Sigmoid colon (tissue), 7 donors: ENCODE results near the gene UBTD2. TPM values are rescaled to one million over a fixed set of nuclear protein-coding genes. Genes with fewer than 3 reads are reported as not detected.

Experiments
- DNase-seq: peaks from one replicate; pipeline ENCODE4 v3.0.0-alpha.2; 2019
- H3K27ac ChIP-seq, 4 donors: fragments of 200-600 bp; sonication (generic); one replicate each; pipeline ENCODE4 v1.5.1; 2016 to 2019; ENCODE audit warnings: mild to moderate bottlenecking in 1 of 4
- H3K27me3 ChIP-seq, 3 donors: fragments of 200-600 bp; sonication (generic); one replicate each; pipeline ENCODE4 v1.5.1; 2019; ENCODE audit warnings: mild to moderate bottlenecking in 1 of 3
- H3K36me3 ChIP-seq, 4 donors: fragments of 200-600 bp; sonication (generic); one replicate each; pipeline ENCODE4 v1.5.1; 2016 to 2019
- H3K4me1 ChIP-seq, 4 donors: fragments of 200-600 bp; sonication (generic); one replicate each; pipeline ENCODE4 v1.5.1; 2017 to 2019
- H3K4me3 ChIP-seq, 4 donors: fragments of 200-600 bp; sonication (generic); one replicate each; pipeline ENCODE4 v1.5.1; 2017 to 2019; ENCODE audit warnings: mild to moderate bottlenecking in 2 of 4, moderate library complexity in 1 of 4
- H3K9me3 ChIP-seq, 4 donors: fragments of 200-600 bp in 3 of 4; sonication (generic) in 3 of 4; one replicate each; pipeline versions ENCODE4 v1.5.1 to v1.6.1; 2013 to 2019
- EP300 ChIP-seq, 4 donors: sonication (generic); formaldehyde crosslinking; IDR thresholded peaks; one replicate each; pipeline ENCODE4 v1.6.1; 2017; ENCODE audit warnings: antibody characterized with exemption in 4 of 4
- POLR2A ChIP-seq, 2 donors: fragments of 450-650 bp; IDR thresholded peaks; one replicate each; pipeline ENCODE4 v1.6.1; 2016; ENCODE audit warnings: antibody characterized with exemption in 2 of 2, mild to moderate bottlenecking in 2 of 2, moderate library complexity in 2 of 2
- POLR2AphosphoS5 ChIP-seq, 4 donors: sonication (generic); formaldehyde crosslinking; IDR thresholded peaks; one replicate each; pipeline ENCODE4 v1.6.1; 2017; ENCODE audit warnings: antibody characterized with exemption in 4 of 4
- WGBS, 2 donors: extraction: QIAGEN DNeasy Blood & Tissue Kit; methylation state at CpG; one replicate each; pipeline ENCODE4 v1.1.7; 2013; 5-methylcytosine and 5-hydroxymethylcytosine counted together
- intact Hi-C: fragments of 100-400 bp; cut with DNase I; formaldehyde crosslinking; loops from one replicate; pipeline ENCODE4 v1.15.1; 2023
- polyA plus RNA-seq, 3 donors: library from polyadenylated mRNA; stranded (reverse); fragments of 200-250 nt; gene quantifications; one replicate each; pipeline ENCODE4 v1.2.3, GENCODE V29; 2013
- total RNA-seq, 4 donors: library from RNA; depleted of rRNA; stranded (reverse); fragments of >200 nt; gene quantifications; one replicate each; pipeline ENCODE4 v1.1.0, GENCODE V29; 2016
- TF ChIP-seq, protein P1 (sequence below), 4 experiments: fragments of 450-650 bp in 3 of 4; fragments of 200-600 bp in 1 of 4; IDR thresholded peaks; one replicate each; pipeline ENCODE4 v1.5.1; 2016 to 2019; ENCODE audit warnings: antibody characterized with exemption in 4 of 4, mild to moderate bottlenecking in 3 of 4, moderate library complexity in 2 of 4
- donor health status: healthy with polysubstance abuse.
- donor health status: Bipolar disorder and iron deficiency.
- donor health status: healthy.

The UBTD2 gene
- total and polyA plus RNA-seq, 7 donors, result 12.1 to 22.1 (median 19.9) TPM

DNA sequence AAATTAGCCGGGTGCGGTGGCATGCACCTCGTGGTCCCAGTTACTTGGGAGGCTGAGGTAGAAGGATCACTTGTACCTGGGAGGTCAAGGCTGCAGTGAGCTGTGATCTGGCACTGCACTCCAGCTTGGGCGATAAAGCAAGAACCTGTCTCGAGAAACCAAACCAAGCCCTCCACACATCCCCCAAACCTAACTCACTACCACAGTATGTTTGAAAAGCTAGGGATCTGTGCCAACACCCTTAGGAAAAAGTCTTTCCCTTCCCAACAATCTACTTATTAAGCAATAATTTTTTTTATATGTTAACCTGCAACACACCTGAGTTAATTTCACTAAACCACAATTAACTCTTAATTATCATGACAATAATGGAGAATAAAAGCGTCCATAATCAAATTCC, 2.2 kb downstream of the UBTD2 start:
- peaks cover 0 to 30% (median 21%) of the 10 kb centered on the region in 4 donors for H3K4me1 ChIP-seq
- TF ChIP-seq EP300 (IDR thresholded peaks at IDR 0.05) (no peak), POLR2AphosphoS5 (IDR thresholded peaks at IDR 0.05) (no peak), POLR2A (IDR thresholded peaks at IDR 0.05) (no peak)
- TF ChIP-seq, protein P1, sequence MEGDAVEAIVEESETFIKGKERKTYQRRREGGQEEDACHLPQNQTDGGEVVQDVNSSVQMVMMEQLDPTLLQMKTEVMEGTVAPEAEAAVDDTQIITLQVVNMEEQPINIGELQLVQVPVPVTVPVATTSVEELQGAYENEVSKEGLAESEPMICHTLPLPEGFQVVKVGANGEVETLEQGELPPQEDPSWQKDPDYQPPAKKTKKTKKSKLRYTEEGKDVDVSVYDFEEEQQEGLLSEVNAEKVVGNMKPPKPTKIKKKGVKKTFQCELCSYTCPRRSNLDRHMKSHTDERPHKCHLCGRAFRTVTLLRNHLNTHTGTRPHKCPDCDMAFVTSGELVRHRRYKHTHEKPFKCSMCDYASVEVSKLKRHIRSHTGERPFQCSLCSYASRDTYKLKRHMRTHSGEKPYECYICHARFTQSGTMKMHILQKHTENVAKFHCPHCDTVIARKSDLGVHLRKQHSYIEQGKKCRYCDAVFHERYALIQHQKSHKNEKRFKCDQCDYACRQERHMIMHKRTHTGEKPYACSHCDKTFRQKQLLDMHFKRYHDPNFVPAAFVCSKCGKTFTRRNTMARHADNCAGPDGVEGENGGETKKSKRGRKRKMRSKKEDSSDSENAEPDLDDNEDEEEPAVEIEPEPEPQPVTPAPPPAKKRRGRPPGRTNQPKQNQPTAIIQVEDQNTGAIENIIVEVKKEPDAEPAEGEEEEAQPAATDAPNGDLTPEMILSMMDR (IDR thresholded peaks at IDR 0.05), result no peak
- intact Hi-C loops, result loop anchor here (5.0 to 10.0 kb wide), 3 partner anchors 171 to 897 kb away; partner anchors contain the start of genes FBXW11, NPM1 and SH3PXD2B
- H3K4me3 ChIP-seq, result no peak overlapping the region
- 86 to 87% methylated on average over 6 of the region's 6 CpGs for WGBS, 2 donors
- no peak for DNase-seq
- no peaks in the 10 kb centered on the region for H3K9me3 ChIP-seq
- peak overlapping the region in 1 of 4 donors; percentile 2 for H3K27ac ChIP-seq
- H3K36me3 ChIP-seq, result no peaks in the 10 kb centered on the region
- H3K27me3 ChIP-seq, result no peaks in the 10 kb centered on the region

DNA sequence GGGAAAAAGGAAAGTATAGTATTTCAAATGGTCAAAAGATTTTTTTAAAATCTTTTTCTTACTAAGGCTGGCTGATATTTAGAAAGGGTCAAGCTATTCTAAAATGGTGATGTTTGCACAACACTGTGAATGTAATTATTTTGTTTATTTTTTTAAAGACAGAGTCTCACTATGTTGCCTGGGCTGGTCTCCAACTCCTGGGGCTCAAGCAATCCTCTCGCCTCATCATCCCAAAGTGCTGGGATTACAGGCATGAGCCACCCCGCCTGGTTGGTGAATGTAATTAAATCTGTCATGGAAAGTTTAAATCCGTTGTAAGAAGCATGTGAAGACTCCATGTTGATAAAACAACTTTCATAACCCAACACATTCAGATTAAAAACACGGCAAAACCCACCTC, 2.6 kb downstream of the UBTD2 start:
- H3K4me1 ChIP-seq, result peaks cover 0 to 31% (median 23%) of the 10 kb centered on the region in 4 donors
- H3K27me3 ChIP-seq, result no peaks in the 10 kb centered on the region
- WGBS, 2 donors, result 73 to 76% methylated on average over 4 of the region's 4 CpGs
- no peak for DNase-seq
- H3K9me3 ChIP-seq, result no peaks in the 10 kb centered on the region
- no peaks in the 10 kb centered on the region for H3K36me3 ChIP-seq
- H3K4me3 ChIP-seq, result no peak overlapping the region
- no peak for TF ChIP-seq EP300 (IDR thresholded peaks at IDR 0.05)
- TF ChIP-seq, protein P1 (IDR thresholded peaks at IDR 0.05), result no peak
- TF ChIP-seq POLR2AphosphoS5 (IDR thresholded peaks at IDR 0.05), result no peak
- TF ChIP-seq POLR2A (IDR thresholded peaks at IDR 0.05), result no peak
- peak overlapping the region in 1 of 4 donors; percentile 2 for H3K27ac ChIP-seq
- intact Hi-C loops, result loop anchor here (5.0 to 10.0 kb wide), 3 partner anchors 171 to 896 kb away; partner anchors contain the start of genes FBXW11, NPM1 and SH3PXD2B

DNA sequence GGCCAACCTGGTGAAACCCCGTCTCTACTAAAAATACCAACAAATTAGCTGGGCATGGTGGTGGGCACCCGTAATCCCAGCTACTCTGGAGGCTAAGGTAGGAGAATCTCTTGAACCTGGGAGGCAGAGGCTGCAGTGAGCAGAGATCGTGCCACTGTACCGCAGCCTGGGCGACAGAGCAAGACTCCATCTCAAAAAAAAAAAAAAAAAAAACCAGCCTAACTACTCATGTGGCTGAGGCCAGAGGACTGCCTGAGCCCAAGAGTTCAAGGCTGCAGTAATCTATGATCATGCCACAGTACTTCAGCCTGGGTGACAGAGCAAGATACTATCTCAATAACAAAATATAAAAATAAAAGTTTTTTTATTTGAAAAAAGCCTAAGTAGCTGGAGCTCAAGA, 3.2 kb downstream of the UBTD2 start:
- intact Hi-C loops, result loop anchor here (5.0 to 10.0 kb wide), 3 partner anchors 172 to 896 kb away; partner anchors contain the start of genes FBXW11, NPM1 and SH3PXD2B
- DNase-seq, result no peak
- no peaks in the 10 kb centered on the region for H3K9me3 ChIP-seq
- H3K4me3 ChIP-seq, result no peak overlapping the region
- no peak for TF ChIP-seq POLR2AphosphoS5 (IDR thresholded peaks at IDR 0.05)
- TF ChIP-seq POLR2A (IDR thresholded peaks at IDR 0.05), result no peak
- TF ChIP-seq, protein P1 (IDR thresholded peaks at IDR 0.05), result no peak
- TF ChIP-seq EP300 (IDR thresholded peaks at IDR 0.05), result no peak
- no peaks in the 10 kb centered on the region for H3K36me3 ChIP-seq
- H3K27ac ChIP-seq, result no peak overlapping the region
- peaks cover 0 to 31% (median 23%) of the 10 kb centered on the region in 4 donors for H3K4me1 ChIP-seq
- WGBS, 2 donors, result 92 to 96% methylated on average over 5 of the region's 5 CpGs
- H3K27me3 ChIP-seq, result no peaks in the 10 kb centered on the region

DNA sequence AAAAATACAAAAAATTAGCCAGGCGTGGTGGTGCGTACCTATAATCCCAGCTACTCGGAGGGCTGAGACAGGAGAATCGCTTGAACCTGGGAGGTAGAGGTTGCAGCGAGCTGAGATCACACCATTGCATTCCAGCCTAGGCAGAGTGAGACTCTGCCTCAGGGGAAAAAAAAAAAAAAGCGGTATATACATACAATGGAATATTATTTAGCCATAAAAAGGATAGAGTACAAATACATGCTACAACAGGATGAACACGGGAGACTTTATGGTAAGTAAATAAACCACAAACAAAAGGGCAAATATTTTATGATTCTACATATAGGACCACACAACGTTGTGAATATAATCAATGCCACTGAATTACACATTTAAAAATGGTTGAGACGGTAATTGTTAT, 5.2 kb downstream of the UBTD2 start:
- Histone ChIP-seq H3K27me3 (no peaks in the 10 kb centered on the region), H3K4me3 (no peak overlapping the region), H3K27ac (no peak overlapping the region), H3K9me3 (no peaks in the 10 kb centered on the region), H3K4me1 (peaks cover 0 to 27% (median 20%) of the 10 kb centered on the region in 4 donors), H3K36me3 (no peaks in the 10 kb centered on the region)
- TF ChIP-seq POLR2A (IDR thresholded peaks at IDR 0.05) (no peak), POLR2AphosphoS5 (IDR thresholded peaks at IDR 0.05) (no peak)
- WGBS, 2 donors, result 85 to 91% methylated on average over 9 of the region's 9 CpGs
- intact Hi-C loops, result no loop called here
- DNase-seq, result no peak

DNA sequence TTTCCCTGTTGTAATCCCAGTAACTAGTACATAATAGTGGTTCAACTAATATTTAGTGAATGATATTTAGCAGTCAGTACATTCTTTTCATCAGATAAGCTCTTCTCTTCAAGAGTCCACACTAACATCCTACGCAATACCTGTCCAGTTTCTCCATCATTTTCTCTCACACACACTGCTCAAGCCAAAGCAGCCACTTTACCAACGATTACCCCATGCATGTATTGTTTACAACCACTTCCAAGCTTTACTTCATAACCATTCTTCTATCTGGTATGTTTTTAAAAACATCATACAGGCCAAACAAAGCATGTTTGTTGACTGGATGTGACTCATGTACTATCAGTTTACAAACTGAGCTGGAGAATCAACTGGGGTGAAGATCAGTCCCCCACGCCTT, 7.3 kb downstream of the UBTD2 start:
- 85 to 89% methylated on average over 3 of the region's 3 CpGs for WGBS, 2 donors
- Histone ChIP-seq H3K36me3 (no peaks in the 10 kb centered on the region), H3K27ac (no peak overlapping the region), H3K4me3 (no peak overlapping the region), H3K4me1 (peaks cover 0 to 10% (median 6%) of the 10 kb centered on the region in 4 donors), H3K9me3 (no peaks in the 10 kb centered on the region), H3K27me3 (no peaks in the 10 kb centered on the region)
- intact Hi-C loops, result no loop called here
- no peak for DNase-seq
- no peak for TF ChIP-seq EP300 (IDR thresholded peaks at IDR 0.05)
- TF ChIP-seq POLR2AphosphoS5 (IDR thresholded peaks at IDR 0.05), result no peak
- TF ChIP-seq, protein P1 (IDR thresholded peaks at IDR 0.05), result no peak
- TF ChIP-seq POLR2A (IDR thresholded peaks at IDR 0.05), result no peak
